ENCODE results near the gene SIRT5.

The SIRT5 gene

DNA sequence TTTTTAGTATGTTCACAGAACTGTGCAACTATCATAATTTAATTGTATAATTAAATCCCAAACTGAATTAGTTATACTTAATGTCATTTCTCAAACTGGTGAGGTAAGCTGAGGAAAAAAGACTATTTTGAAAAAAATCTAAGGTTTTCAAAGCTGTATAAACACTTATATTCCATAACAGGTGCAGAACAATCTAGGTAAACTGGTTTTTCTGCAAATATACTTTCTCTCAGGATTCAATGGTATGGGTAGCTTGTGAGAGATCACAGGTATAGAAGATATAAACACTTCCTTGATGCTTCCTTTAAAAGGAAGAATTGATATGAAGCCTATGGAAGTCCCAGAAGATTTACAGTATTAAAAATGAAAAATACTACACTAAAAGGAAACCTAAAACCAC, 74.4 kb downstream of the SIRT5 start:
- Histone ChIP-seq H3K27me3 (ENCODE audit: control insufficient read depth in 3 of 3, insufficient read depth in 3 of 3, low read depth in 1 of 3, low read length in 3 of 3) (no peaks in the 10 kb centered on the region), H3K36me3 (replicated peaks in 1 of 2; ENCODE audit: control insufficient read depth in 2 of 2, insufficient read depth in 2 of 2, low read length in 2 of 2) (peaks cover 2 to 59% of the 10 kb centered on the region in 2 donors), H3K23ac (ENCODE audit: low read depth, low read length, poor library complexity) (no peak overlapping the region), H2BK120ac (ENCODE audit: low read depth, low read length) (no peak overlapping the region), H2AK5ac (ENCODE audit: low read depth, low read length) (no peak overlapping the region), H2BK12ac (ENCODE audit: low read length) (no peak overlapping the region), H3K27ac (replicated peaks; ENCODE audit: low read length) (no peak overlapping the region), H2AFZ (ENCODE audit: low read length) (no peak overlapping the region), H3K4me1 (ENCODE audit: control insufficient read depth in 2 of 2, insufficient read depth in 1 of 2, low read depth in 1 of 2, low read length in 2 of 2) (no peaks in the 10 kb centered on the region), H3K14ac (ENCODE audit: low read length) (no peak overlapping the region), H4K8ac (ENCODE audit: low read depth, low read length) (no peak overlapping the region), H4K91ac (ENCODE audit: low read depth, low read length, poor library complexity) (no peak overlapping the region), H2BK5ac (ENCODE audit: low read length) (no peak overlapping the region), H3K9ac (ENCODE audit: low read depth, low read length, poor library complexity) (no peak overlapping the region), H3K79me1 (ENCODE audit: low read depth, low read length) (no peaks in the 10 kb centered on the region), H3K9me3 (replicated peaks in 1 of 2; ENCODE audit: control insufficient read depth in 2 of 2, insufficient read depth in 1 of 2, low read depth in 1 of 2, low read length in 2 of 2) (no peaks in the 10 kb centered on the region), H2BK15ac (ENCODE audit: low read length) (no peak overlapping the region), H3K18ac (ENCODE audit: low read length) (no peak overlapping the region), H3K4me3 (ENCODE audit: low read length in 2 of 2) (no peak overlapping the region), H3K4ac (ENCODE audit: low read length) (no peak overlapping the region), H3K4me2 (ENCODE audit: insufficient read depth, low read length, poor library complexity, severe bottlenecking) (no peak overlapping the region)
- no peak for DNase-seq (ENCODE audit: low spot score)

DNA sequence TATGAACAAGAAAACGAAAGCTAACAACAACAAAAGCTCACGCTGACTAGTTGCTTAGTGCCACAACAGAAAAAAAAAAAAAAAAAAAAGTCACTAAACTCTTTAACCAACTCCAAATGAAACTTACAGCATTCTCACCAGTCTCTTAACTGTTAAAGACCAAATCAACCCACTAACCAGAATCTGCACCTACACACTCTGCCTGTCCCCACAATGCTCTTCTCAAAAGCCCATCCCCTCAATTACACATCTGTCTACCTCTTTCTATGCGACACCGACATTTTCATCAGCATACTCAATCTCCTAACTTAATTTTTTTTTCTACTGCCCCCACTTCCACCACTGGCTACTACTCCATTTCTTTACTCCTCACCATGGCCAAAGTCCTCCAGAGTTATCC, 75.0 kb downstream of the SIRT5 start:
- H3K79me1 ChIP-seq (ENCODE audit: low read depth, low read length): no peaks in the 10 kb centered on the region
- H2AK5ac ChIP-seq (ENCODE audit: low read depth, low read length): no peak overlapping the region
- no peak overlapping the region for H3K4me2 ChIP-seq (ENCODE audit: insufficient read depth, low read length, poor library complexity, severe bottlenecking)
- no peak overlapping the region for H2BK120ac ChIP-seq (ENCODE audit: low read depth, low read length)
- no peak overlapping the region for H2BK5ac ChIP-seq (ENCODE audit: low read length)
- H2BK12ac ChIP-seq (ENCODE audit: low read length): no peak overlapping the region
- no peak overlapping the region for H3K27ac ChIP-seq (replicated peaks; ENCODE audit: low read length)
- DNase-seq (ENCODE audit: low spot score): no peak
- no peak overlapping the region for H4K8ac ChIP-seq (ENCODE audit: low read depth, low read length)
- no peaks in the 10 kb centered on the region for H3K4me1 ChIP-seq (ENCODE audit: control insufficient read depth in 2 of 2, insufficient read depth in 1 of 2, low read depth in 1 of 2, low read length in 2 of 2)
- no peak overlapping the region for H3K18ac ChIP-seq (ENCODE audit: low read length)
- no peak overlapping the region for H4K91ac ChIP-seq (ENCODE audit: low read depth, low read length, poor library complexity)
- H2BK15ac ChIP-seq (ENCODE audit: low read length): no peak overlapping the region
- no peaks in the 10 kb centered on the region for H3K9me3 ChIP-seq (replicated peaks in 1 of 2; ENCODE audit: control insufficient read depth in 2 of 2, insufficient read depth in 1 of 2, low read depth in 1 of 2, low read length in 2 of 2)
- no peak overlapping the region for H3K4ac ChIP-seq (ENCODE audit: low read length)
- no peak overlapping the region for H3K14ac ChIP-seq (ENCODE audit: low read length)
- 100% methylated on average over 2 of the region's 4 CpGs; no CpG with 5 or more reads in 1 of the 2 donors for WGBS, 2 donors (ENCODE audit: extremely low coverage in 2 of 2, insufficient read length in 2 of 2, insufficient replicate concordance in 1 of 2)
- H2AFZ ChIP-seq (ENCODE audit: low read length): no peak overlapping the region
- H3K9ac ChIP-seq (ENCODE audit: low read depth, low read length, poor library complexity): no peak overlapping the region
- H3K4me3 ChIP-seq (ENCODE audit: low read length in 2 of 2): no peak overlapping the region
- peaks cover 2 to 53% of the 10 kb centered on the region in 2 donors for H3K36me3 ChIP-seq (replicated peaks in 1 of 2; ENCODE audit: control insufficient read depth in 2 of 2, insufficient read depth in 2 of 2, low read length in 2 of 2)
- H3K23ac ChIP-seq (ENCODE audit: low read depth, low read length, poor library complexity): no peak overlapping the region
- no peaks in the 10 kb centered on the region for H3K27me3 ChIP-seq (ENCODE audit: control insufficient read depth in 3 of 3, insufficient read depth in 3 of 3, low read depth in 1 of 3, low read length in 3 of 3)

DNA sequence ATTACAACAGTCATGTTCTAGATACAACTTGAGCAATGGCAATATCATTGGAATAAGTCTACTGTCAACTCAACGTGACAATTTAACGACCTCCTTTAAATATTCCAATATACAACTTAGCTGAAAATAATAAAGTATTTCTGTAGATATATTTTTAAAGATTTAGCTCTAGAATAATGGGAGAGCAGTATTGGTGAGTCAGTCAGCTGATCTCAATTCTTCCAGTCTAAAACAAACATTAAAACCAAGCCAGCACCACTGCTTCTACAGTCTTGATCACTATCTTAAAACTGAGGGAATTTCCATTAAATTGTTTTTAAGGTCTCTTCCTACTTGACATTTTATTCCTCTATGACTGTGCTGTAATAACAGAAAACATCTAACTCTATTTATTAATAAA, 78.9 kb downstream of the SIRT5 start:
- no peak overlapping the region for H3K14ac ChIP-seq (ENCODE audit: low read length)
- DNase-seq (ENCODE audit: low spot score): no peak
- no peak overlapping the region for H3K9ac ChIP-seq (ENCODE audit: low read depth, low read length, poor library complexity)
- H3K4me3 ChIP-seq (ENCODE audit: low read length in 2 of 2): no peak overlapping the region
- no CpG with 5 or more reads among the region's 2 CpGs for WGBS, 2 donors (ENCODE audit: extremely low coverage in 2 of 2, insufficient read length in 2 of 2, insufficient replicate concordance in 1 of 2)
- no peak overlapping the region for H2BK15ac ChIP-seq (ENCODE audit: low read length)
- no peak overlapping the region for H4K8ac ChIP-seq (ENCODE audit: low read depth, low read length)
- H2BK12ac ChIP-seq (ENCODE audit: low read length): no peak overlapping the region
- H2AK5ac ChIP-seq (ENCODE audit: low read depth, low read length): no peak overlapping the region
- H3K27ac ChIP-seq (replicated peaks; ENCODE audit: low read length): no peak overlapping the region
- H4K91ac ChIP-seq (ENCODE audit: low read depth, low read length, poor library complexity): no peak overlapping the region
- H3K4me2 ChIP-seq (ENCODE audit: insufficient read depth, low read length, poor library complexity, severe bottlenecking): no peak overlapping the region
- peaks cover 2 to 56% of the 10 kb centered on the region in 2 donors for H3K36me3 ChIP-seq (replicated peaks in 1 of 2; ENCODE audit: control insufficient read depth in 2 of 2, insufficient read depth in 2 of 2, low read length in 2 of 2)
- H3K23ac ChIP-seq (ENCODE audit: low read depth, low read length, poor library complexity): no peak overlapping the region
- no peak overlapping the region for H2BK5ac ChIP-seq (ENCODE audit: low read length)
- H2AFZ ChIP-seq (ENCODE audit: low read length): no peak overlapping the region
- no peaks in the 10 kb centered on the region for H3K9me3 ChIP-seq (replicated peaks in 1 of 2; ENCODE audit: control insufficient read depth in 2 of 2, insufficient read depth in 1 of 2, low read depth in 1 of 2, low read length in 2 of 2)
- no peaks in the 10 kb centered on the region for H3K4me1 ChIP-seq (ENCODE audit: control insufficient read depth in 2 of 2, insufficient read depth in 1 of 2, low read depth in 1 of 2, low read length in 2 of 2)
- no peak overlapping the region for H3K18ac ChIP-seq (ENCODE audit: low read length)
- no peaks in the 10 kb centered on the region for H3K27me3 ChIP-seq (ENCODE audit: control insufficient read depth in 3 of 3, insufficient read depth in 3 of 3, low read depth in 1 of 3, low read length in 3 of 3)
- H3K79me1 ChIP-seq (ENCODE audit: low read depth, low read length): no peaks in the 10 kb centered on the region
- no peak overlapping the region for H2BK120ac ChIP-seq (ENCODE audit: low read depth, low read length)
- no peak overlapping the region for H3K4ac ChIP-seq (ENCODE audit: low read length)

DNA sequence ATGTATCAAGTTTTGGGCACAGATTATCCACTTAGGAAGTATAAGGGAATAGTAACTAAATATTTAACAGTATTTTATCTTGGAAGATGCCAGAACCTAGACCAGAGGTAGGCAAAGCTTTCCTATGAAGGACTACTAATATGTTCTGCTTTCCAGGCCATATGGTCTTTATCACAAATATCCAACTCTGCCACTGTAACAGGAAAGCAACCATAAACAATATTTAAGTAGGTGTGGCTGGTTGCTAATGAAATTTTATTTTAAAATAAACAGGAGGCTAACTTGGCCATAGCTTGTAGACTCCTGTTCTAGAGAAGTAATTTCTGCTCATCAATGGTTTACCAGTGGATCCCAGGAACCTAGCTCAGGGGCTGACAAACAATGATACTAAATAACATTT, 80.1 kb downstream of the SIRT5 start:
- no peak overlapping the region for H2BK12ac ChIP-seq (ENCODE audit: low read length)

More for the DNA sequence above, 80.1 kb downstream of the SIRT5 start:
- H4K91ac ChIP-seq (ENCODE audit: low read depth, low read length, poor library complexity): no peak overlapping the region
- H3K4ac ChIP-seq (ENCODE audit: low read length): no peak overlapping the region
- H3K36me3 ChIP-seq (replicated peaks in 1 of 2; ENCODE audit: control insufficient read depth in 2 of 2, insufficient read depth in 2 of 2, low read length in 2 of 2): peaks cover 2 to 44% of the 10 kb centered on the region in 2 donors
- H2AK5ac ChIP-seq (ENCODE audit: low read depth, low read length): no peak overlapping the region
- H4K8ac ChIP-seq (ENCODE audit: low read depth, low read length): no peak overlapping the region
- no peak overlapping the region for H3K14ac ChIP-seq (ENCODE audit: low read length)
- no peak overlapping the region for H3K9ac ChIP-seq (ENCODE audit: low read depth, low read length, poor library complexity)
- no peak overlapping the region for H3K4me3 ChIP-seq (ENCODE audit: low read length in 2 of 2)
- no peaks in the 10 kb centered on the region for H3K9me3 ChIP-seq (replicated peaks in 1 of 2; ENCODE audit: control insufficient read depth in 2 of 2, insufficient read depth in 1 of 2, low read depth in 1 of 2, low read length in 2 of 2)
- H3K18ac ChIP-seq (ENCODE audit: low read length): no peak overlapping the region
- H3K4me2 ChIP-seq (ENCODE audit: insufficient read depth, low read length, poor library complexity, severe bottlenecking): no peak overlapping the region
- no peak overlapping the region for H2BK5ac ChIP-seq (ENCODE audit: low read length)
- H2BK120ac ChIP-seq (ENCODE audit: low read depth, low read length): no peak overlapping the region
- no peak overlapping the region for H2AFZ ChIP-seq (ENCODE audit: low read length)
- H3K79me1 ChIP-seq (ENCODE audit: low read depth, low read length): no peaks in the 10 kb centered on the region
- no peak for DNase-seq (ENCODE audit: low spot score)
- no peaks in the 10 kb centered on the region for H3K4me1 ChIP-seq (ENCODE audit: control insufficient read depth in 2 of 2, insufficient read depth in 1 of 2, low read depth in 1 of 2, low read length in 2 of 2)
- H3K23ac ChIP-seq (ENCODE audit: low read depth, low read length, poor library complexity): no peak overlapping the region
- H3K27ac ChIP-seq (replicated peaks; ENCODE audit: low read length): no peak overlapping the region
- no peaks in the 10 kb centered on the region for H3K27me3 ChIP-seq (ENCODE audit: control insufficient read depth in 3 of 3, insufficient read depth in 3 of 3, low read depth in 1 of 3, low read length in 3 of 3)
- H2BK15ac ChIP-seq (ENCODE audit: low read length): no peak overlapping the region
